GM18870 (cell line): Measurements from ENCODE around the gene PLXDC2.
"Not testable (repeated sequence)": the region's sequence is repeated elsewhere in the genome, so short reads cannot be mapped to it uniquely, and the experiment has no call there.

Experiments
- ATAC-seq: cut with Tn5 transposase; IDR thresholded peaks from one replicate; pipeline ENCODE4 v1.9.1; 2021; ENCODE audit warnings: moderate library complexity; ENCODE audit not compliant: unreplicated experiment

Gene PLXDC2

GRCh38 chr10:19816411-19817230 lies at the start of gene PLXDC2:
Gene PLXDC2, plus strand, starts transcription at chr10:19816432.
- ATAC-seq: no peak

- ATAC-seq: no peak
These were observed 48.4 kb upstream of the PLXDC2 start for GRCh38 chr10:19767876-19768275.

GRCh38 chr10:19769826-19770225 lies 46.4 kb upstream of the PLXDC2 start:
- ATAC-seq: not testable (repeated sequence)

GRCh38 chr10:19772972-19773371 lies 43.3 kb upstream of the PLXDC2 start:
- ATAC-seq: no peak

- ATAC-seq: no peak
These were observed 40.9 kb upstream of the PLXDC2 start for GRCh38 chr10:19775296-19775695.

DNA sequence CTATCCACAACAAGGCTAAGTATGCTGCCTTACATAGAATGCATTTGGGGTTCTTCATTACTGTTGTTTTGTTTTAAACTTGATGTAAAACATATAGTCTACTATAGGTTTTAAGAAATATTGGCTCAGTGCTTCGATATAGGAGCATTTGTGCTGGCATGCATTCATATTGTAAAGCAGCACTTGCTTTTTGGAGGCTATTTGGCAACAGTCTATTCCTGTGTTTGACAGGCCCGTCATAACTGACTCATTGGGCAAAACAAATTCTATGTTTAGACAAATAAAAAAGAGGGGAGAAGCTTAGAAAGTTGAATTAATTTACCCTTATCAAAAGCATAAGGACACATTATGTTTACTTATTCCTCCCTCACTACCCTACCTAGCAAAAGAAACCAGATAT lies 38.4 kb upstream of the PLXDC2 start:
- no peak for ATAC-seq

- no peak for ATAC-seq
These were observed 37.2 kb upstream of the PLXDC2 start for GRCh38 chr10:19778996-19779395.

GRCh38 chr10:19782430-19783089 lies 33.7 kb upstream of the PLXDC2 start:
- no peak for ATAC-seq

GRCh38 chr10:19783721-19784120 lies 32.5 kb upstream of the PLXDC2 start:
- ATAC-seq: no peak

DNA sequence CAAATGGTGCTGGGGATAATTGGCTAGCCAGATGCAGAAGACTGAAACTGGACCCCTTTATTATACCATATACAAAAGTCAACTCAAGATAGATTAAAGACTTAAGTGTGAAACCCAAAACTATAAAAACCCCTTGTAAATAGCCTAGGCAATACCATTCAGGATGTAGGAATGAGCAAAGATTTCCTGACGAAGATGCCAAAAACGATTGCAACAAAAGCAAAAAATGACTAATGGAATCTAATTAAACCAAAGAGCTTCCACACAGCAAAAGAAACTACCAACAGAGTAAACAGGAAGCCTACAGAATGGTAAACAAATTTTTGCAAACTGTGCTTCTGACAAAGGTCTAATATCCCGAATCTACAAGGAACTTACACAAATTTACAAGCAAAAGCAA lies 30.9 kb upstream of the PLXDC2 start:
- ATAC-seq: no peak

- no peak for ATAC-seq
These were observed 28.1 kb upstream of the PLXDC2 start for GRCh38 chr10:19788075-19788686.

DNA sequence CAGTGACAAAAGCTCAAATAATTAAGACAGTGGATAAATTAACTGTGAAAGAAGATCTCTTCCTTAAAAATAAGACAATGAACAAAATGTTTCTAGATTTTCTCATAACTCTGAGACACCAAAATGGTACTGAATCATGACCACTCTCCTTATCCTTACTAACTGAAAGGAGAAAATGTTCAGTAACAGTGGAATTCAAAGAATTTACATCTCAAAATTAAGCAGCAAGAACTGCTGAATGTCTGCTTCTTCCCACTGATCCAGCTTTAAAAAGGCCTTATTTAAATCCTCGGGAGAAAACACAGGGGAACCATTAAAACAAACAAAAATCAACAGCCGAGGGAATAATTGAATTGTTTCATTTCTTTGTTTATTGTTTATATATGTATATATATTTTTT lies 27.3 kb upstream of the PLXDC2 start:
- ATAC-seq: no peak

- ATAC-seq: no peak
These were observed 26.6 kb upstream of the PLXDC2 start for GRCh38 chr10:19789607-19790006.

- no peak for ATAC-seq
These were observed 25.2 kb upstream of the PLXDC2 start for GRCh38 chr10:19791032-19791431.

GRCh38 chr10:19795684-19796083 lies 20.5 kb upstream of the PLXDC2 start:
- ATAC-seq: no peak

DNA sequence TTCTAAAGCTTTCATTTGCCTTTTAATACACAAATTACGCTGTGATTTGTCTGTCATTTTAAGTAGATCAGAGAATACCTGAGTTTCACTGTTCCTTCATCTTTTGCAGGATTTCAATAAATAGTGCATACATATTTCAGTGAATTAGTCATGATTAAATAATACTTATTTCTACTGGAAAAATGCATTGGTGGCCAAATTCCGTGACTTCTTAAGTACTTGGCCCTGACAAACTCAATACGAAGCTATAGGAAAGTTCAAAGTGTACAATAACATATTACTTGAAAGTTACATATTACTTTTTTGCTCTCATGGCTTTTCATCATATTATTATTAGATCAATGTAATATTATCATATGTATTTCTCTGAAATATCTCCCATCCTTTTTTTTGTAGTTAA lies 16.1 kb upstream of the PLXDC2 start:
- no peak for ATAC-seq

GRCh38 chr10:19801369-19801768 lies 14.9 kb upstream of the PLXDC2 start:
- no peak for ATAC-seq

- no peak for ATAC-seq
These were observed 12.6 kb upstream of the PLXDC2 start for GRCh38 chr10:19803676-19804075.

DNA sequence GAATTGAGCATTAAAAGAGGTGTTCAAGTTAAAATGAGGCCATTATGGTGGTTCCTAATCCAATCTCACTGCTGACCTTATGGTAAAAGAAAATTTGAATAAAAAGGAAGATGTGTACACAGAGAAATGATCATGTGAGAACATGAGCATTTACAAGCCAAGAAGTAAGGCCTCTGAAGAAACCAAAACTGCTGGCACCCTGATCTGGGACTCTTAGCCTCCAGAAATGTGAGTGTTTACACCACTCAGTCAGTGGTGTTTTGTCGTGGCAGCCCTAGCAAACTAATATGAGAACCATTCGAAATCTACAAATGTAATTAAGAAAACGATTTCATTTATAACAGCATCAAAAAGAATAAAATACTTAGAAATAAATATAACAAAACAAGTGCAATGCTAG lies 6.8 kb upstream of the PLXDC2 start:
- ATAC-seq: no peak

- ATAC-seq: no peak
These were observed 4.7 kb upstream of the PLXDC2 start for GRCh38 chr10:19811540-19811939.

DNA sequence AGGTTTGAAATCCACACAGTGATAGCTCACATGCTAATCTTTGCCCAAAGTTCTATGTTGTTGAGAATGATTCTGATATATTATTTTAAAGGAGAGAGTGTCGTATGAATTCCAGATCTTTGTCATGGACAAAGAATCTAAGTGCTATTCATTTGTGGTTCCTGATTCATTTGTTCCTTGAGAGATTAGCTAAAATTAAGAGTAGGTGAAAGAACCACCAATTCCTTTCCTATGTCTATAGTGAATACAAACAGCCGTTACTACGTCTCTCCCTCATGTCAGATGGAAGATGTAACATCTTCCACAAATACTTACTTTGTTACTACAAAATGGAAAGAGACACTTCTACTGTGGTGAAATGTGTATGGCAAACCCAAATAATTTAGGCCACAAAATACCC lies 3.3 kb upstream of the PLXDC2 start:
- ATAC-seq: no peak
